Natural killer cell (primary cell): ENCODE measurements around the gene CACNA1C. TPM values are rescaled to one million over a fixed set of nuclear protein-coding genes. Genes with fewer than 3 reads are reported as not detected.

Experiments
- ATAC-seq, 3 donors: fragments of 150-1000 bp in 2 of 3; fragments of 200-7000 bp in 1 of 3; cut with Tn5 transposase; 1 replicate in 1 of 3; 2 replicates in 2 of 3; pipeline ENCODE4 v1.10.0; 2021; ENCODE audit warnings: mild to moderate bottlenecking in 2 of 3, moderate library complexity in 2 of 3
- DNase-seq, 2 donors: peaks; one replicate each; pipeline versions ENCODE4 v3.0.0 to v3.0.0-alpha.2; 2013 to 2021; ENCODE audit warnings: mixed read lengths in 1 of 2
- H3K27ac ChIP-seq: one replicate; pipeline ENCODE4 v1.5.1; 2013; ENCODE audit warnings: mild to moderate bottlenecking, low read length
- H3K27me3 ChIP-seq: one replicate; pipeline ENCODE4 v1.6.1; 2013; ENCODE audit warnings: low read length; ENCODE audit not compliant: control insufficient read depth, insufficient read depth
- H3K36me3 ChIP-seq: one replicate; pipeline ENCODE4 v1.6.1; 2013; ENCODE audit warnings: low read length; ENCODE audit not compliant: control insufficient read depth, insufficient read depth
- H3K4me1 ChIP-seq: one replicate; pipeline ENCODE4 v1.6.1; 2013; ENCODE audit warnings: low read length; ENCODE audit not compliant: control insufficient read depth, insufficient read depth
- H3K4me3 ChIP-seq: one replicate; pipeline ENCODE4 v1.5.1; 2013; ENCODE audit warnings: low read length
- H3K9me3 ChIP-seq: one replicate; pipeline ENCODE4 v1.6.1; 2013; ENCODE audit warnings: low read length; ENCODE audit not compliant: control insufficient read depth, insufficient read depth
- H3K27ac Mint-ChIP-seq, 2 donors: one replicate each; pipeline ENCODE4 v1.8.0; 2022; ENCODE audit warnings: mild to moderate bottlenecking in 2 of 2, mixed read lengths in 2 of 2, moderate library complexity in 1 of 2
- H3K27me3 Mint-ChIP-seq, 2 donors: one replicate each; pipeline ENCODE4 v1.8.0; 2022; ENCODE audit warnings: low read depth in 2 of 2, mixed read lengths in 2 of 2
- H3K36me3 Mint-ChIP-seq: one replicate; pipeline ENCODE4 v1.8.0; 2022; ENCODE audit warnings: mixed read lengths
- H3K4me1 Mint-ChIP-seq, 2 donors: one replicate each; pipeline ENCODE4 v1.8.0; 2022; ENCODE audit warnings: mixed read lengths in 2 of 2
- H3K4me3 Mint-ChIP-seq: one replicate; pipeline ENCODE4 v1.8.0; 2022; ENCODE audit warnings: mild to moderate bottlenecking, moderate library complexity, mixed read lengths
- H3K9me3 Mint-ChIP-seq, 2 donors: one replicate each; pipeline ENCODE4 v1.8.0; 2022; ENCODE audit warnings: mixed read lengths in 2 of 2
- CTCF ChIP-seq: fragments of 200-600 bp; IDR thresholded peaks from one replicate; pipeline ENCODE4 v1.8.0; 2022; ENCODE audit warnings: antibody characterized with exemption
- WGBS: methylation state at CpG from one replicate; pipeline ENCODE4 v1.1.7; 2013; ENCODE audit warnings: missing lambda C conversion rate; ENCODE audit not compliant: insufficient coverage; 5-methylcytosine and 5-hydroxymethylcytosine counted together
- intact Hi-C: fragments of 100-400 bp; cut with micrococcal nuclease; formaldehyde crosslinking; loops from one replicate; pipeline ENCODE4 v1.14.2; 2022
- total RNA-seq, 4 donors: library from RNA; stranded (reverse); fragments of 120-200 nt in 1 of 4; gene quantifications; one replicate each; pipeline versions ENCODE4 v1.2.3 to v1.2.4, GENCODE V29; 2013 to 2022

CACNA1C gene
- total RNA-seq, 3 donors from 2014 or later (not counting 1 experiment from before 2014, with no cell fraction given), result 0.07 to 0.35 (median 0.08) TPM

- no peaks in the 10 kb centered on the region for H3K4me1 Mint-ChIP-seq
- ATAC-seq, result peak in 2 of 3 donors; percentile 60 to 83
- no peak overlapping the region for H3K4me3 Mint-ChIP-seq
- Histone ChIP-seq H3K36me3 (no peaks in the 10 kb centered on the region), H3K27me3 (peaks cover 10% of the 10 kb centered on the region), H3K27ac (no peak overlapping the region), H3K4me3 (no peak overlapping the region), H3K9me3 (no peaks in the 10 kb centered on the region), H3K4me1 (peaks cover 3% of the 10 kb centered on the region)
- peak; percentile 27 to 58 for DNase-seq
- H3K36me3 Mint-ChIP-seq, result no peaks in the 10 kb centered on the region
- H3K9me3 Mint-ChIP-seq, result no peaks in the 10 kb centered on the region
- peak; percentile 59 for TF ChIP-seq CTCF
- H3K27me3 Mint-ChIP-seq, result peaks cover 27 to 36% of the 10 kb centered on the region in 2 donors
- H3K27ac Mint-ChIP-seq, result no peak overlapping the region
- intact Hi-C loops, result no loop called here
- WGBS, result 4% methylated on average over 33 of the region's 33 CpGs
Observed at GRCh38 chr12:2583091-2583497, 530.3 kb downstream of the CACNA1C start.

GRCh38 chr12:2583642-2584401 lies 531.0 kb downstream of the CACNA1C start:
- H3K36me3 ChIP-seq, result no peaks in the 10 kb centered on the region
- ATAC-seq, result no peak
- no peaks in the 10 kb centered on the region for H3K9me3 ChIP-seq
- H3K4me3 ChIP-seq, result no peak overlapping the region
- intact Hi-C loops, result no loop called here
- Mint-ChIP-seq H3K36me3 (no peaks in the 10 kb centered on the region), H3K9me3 (no peaks in the 10 kb centered on the region), H3K27ac (no peak overlapping the region), H3K4me3 (no peak overlapping the region), H3K27me3 (peaks cover 31 to 38% of the 10 kb centered on the region in 2 donors), H3K4me1 (no peaks in the 10 kb centered on the region)
- H3K27ac ChIP-seq, result no peak overlapping the region
- DNase-seq, result no peak
- peaks cover 10% of the 10 kb centered on the region for H3K27me3 ChIP-seq
- 79% methylated on average over 7 of the region's 9 CpGs for WGBS
- peaks cover 3% of the 10 kb centered on the region for H3K4me1 ChIP-seq
- no peak for TF ChIP-seq CTCF

- H3K27ac Mint-ChIP-seq, result no peak overlapping the region
- intact Hi-C loops, result no loop called here
- H3K9me3 Mint-ChIP-seq, result no peaks in the 10 kb centered on the region
- H3K4me3 Mint-ChIP-seq, result no peak overlapping the region
- Histone ChIP-seq H3K4me1 (peaks cover 3% of the 10 kb centered on the region), H3K27ac (no peak overlapping the region), H3K9me3 (no peaks in the 10 kb centered on the region), H3K27me3 (peaks cover 10% of the 10 kb centered on the region), H3K4me3 (no peak overlapping the region), H3K36me3 (no peaks in the 10 kb centered on the region)
- H3K36me3 Mint-ChIP-seq, result no peaks in the 10 kb centered on the region
- ATAC-seq (no peak), DNase-seq (no peak)
- H3K4me1 Mint-ChIP-seq, result no peaks in the 10 kb centered on the region
- peaks cover 34 to 47% of the 10 kb centered on the region in 2 donors for H3K27me3 Mint-ChIP-seq
- TF ChIP-seq CTCF, result no peak
- WGBS, result 72% methylated on average over 12 of the region's 12 CpGs
Observed at GRCh38 chr12:2586156-2587038, 533.6 kb downstream of the CACNA1C start.
